Panc1 (cell line): Measurements from ENCODE around the gene ENHO.

Experiments used
- POLR2AphosphoS5 ChIP-seq: IDR thresholded peaks from 2 replicates; pipeline ENCODE4 v1.6.1; 2012; ENCODE audit warnings: mild to moderate bottlenecking, low read depth, low read length, moderate library complexity
- SIN3A ChIP-seq: IDR thresholded peaks from 2 replicates; pipeline ENCODE4 v1.6.1; 2012; ENCODE audit warnings: low read depth, mild to moderate bottlenecking, low read length, moderate library complexity, borderline replicate concordance; ENCODE audit not compliant: insufficient read depth
- TCF7L2 ChIP-seq: IDR thresholded peaks from 2 replicates; pipeline ENCODE4 v1.6.1; 2011; ENCODE audit warnings: mild to moderate bottlenecking, low read depth, low read length, inconsistent platforms
- TF ChIP-seq, protein P1 (sequence below): fragments of 450-650 bp; IDR thresholded peaks from 2 replicates; pipeline ENCODE4 v1.5.1; 2017; ENCODE audit warnings: mild to moderate bottlenecking

DNA sequence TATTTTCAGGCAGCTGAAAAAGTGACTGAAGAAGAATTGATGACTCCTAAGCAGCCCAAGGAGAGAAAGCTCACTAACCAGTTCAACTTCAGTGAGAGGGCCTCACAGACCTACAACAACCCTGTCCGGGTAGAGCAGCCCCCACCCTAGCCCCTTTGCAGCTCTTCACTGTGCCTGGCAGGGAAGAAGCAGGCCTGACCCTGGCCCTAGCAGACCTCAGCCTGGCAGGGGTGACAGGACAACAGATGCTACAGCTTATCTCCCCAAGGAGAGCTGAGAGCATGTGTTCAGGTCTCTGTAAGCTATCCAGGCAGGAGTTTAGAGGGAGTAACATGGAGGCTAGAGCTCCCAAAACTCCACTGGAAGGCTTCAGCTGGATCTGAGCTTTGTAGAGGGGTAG is 32.4 kb downstream of the ENHO start:
- TF ChIP-seq TCF7L2, result no peak
- TF ChIP-seq, protein P1, sequence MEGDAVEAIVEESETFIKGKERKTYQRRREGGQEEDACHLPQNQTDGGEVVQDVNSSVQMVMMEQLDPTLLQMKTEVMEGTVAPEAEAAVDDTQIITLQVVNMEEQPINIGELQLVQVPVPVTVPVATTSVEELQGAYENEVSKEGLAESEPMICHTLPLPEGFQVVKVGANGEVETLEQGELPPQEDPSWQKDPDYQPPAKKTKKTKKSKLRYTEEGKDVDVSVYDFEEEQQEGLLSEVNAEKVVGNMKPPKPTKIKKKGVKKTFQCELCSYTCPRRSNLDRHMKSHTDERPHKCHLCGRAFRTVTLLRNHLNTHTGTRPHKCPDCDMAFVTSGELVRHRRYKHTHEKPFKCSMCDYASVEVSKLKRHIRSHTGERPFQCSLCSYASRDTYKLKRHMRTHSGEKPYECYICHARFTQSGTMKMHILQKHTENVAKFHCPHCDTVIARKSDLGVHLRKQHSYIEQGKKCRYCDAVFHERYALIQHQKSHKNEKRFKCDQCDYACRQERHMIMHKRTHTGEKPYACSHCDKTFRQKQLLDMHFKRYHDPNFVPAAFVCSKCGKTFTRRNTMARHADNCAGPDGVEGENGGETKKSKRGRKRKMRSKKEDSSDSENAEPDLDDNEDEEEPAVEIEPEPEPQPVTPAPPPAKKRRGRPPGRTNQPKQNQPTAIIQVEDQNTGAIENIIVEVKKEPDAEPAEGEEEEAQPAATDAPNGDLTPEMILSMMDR, result no peak
- no peak for TF ChIP-seq POLR2AphosphoS5
- TF ChIP-seq SIN3A, result no peak
